ENCODE measurements around the gene OSBPL10.

- no peak for TF ChIP-seq CTCF (IDR thresholded peaks at IDR 0.05)
- no peak for TF ChIP-seq ZFX (IDR thresholded peaks at IDR 0.05; ENCODE audit: borderline replicate concordance)
These were observed 77.2 kb downstream of the OSBPL10 start for GRCh38 chr3:31903686-31904431.
